Measurements from ENCODE around the gene IFFO2.
"Not testable (repeated sequence)": the region's sequence is repeated elsewhere in the genome, so short reads cannot be mapped to it uniquely, and the experiment has no call there.

Gene IFFO2

DNA sequence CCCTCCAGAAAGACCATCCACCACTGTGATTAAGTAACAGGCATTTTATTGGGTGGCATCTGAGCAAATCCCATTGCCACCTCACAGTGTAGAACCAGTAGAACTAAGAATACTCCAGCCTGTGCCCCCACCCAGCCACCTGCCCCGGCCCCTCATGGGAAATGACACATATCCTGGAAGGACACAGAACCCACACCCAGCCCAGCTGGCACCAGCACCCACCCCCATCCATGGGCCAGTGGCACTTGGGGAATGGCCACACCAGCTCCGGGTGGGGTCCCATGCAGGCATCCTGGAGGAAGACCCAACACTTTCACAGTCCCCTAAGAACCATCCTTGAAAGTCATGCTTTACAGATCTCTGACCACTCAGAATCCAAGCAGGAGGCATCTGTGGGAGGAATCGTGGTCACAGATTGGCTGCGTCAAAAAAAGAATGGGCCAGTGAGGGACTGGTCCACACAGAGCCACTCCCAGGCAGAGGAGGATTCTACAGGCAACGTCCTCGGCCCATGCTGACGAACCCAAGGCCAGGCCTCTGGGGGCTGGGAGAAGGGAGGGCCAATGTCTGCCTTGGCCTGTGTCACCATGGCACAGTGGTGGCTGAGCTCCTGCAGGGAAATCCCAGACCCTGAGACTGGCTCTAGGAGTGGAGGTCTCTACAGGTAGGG is 84.9 kb downstream of the IFFO2 start:
- DNase-seq, result no peak

DNA sequence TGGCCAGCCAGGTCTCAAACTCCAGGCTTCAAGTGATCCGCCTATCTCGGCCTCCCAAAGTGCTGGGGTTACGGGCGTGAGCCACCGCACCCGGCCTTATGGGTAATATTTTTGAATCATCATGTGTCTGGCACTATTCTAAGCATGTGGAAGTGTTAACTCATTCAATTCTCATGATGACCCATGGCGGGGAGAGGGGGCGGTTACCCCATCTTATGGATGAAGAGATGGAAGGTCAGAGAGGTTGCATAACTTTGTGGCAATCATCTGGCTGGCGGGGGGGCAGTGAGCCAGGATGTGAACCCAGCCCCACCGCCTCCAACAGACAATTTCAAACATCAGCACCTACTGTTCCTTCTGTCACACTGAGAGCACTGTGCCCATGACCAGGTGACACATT is 85.5 kb downstream of the IFFO2 start:
- DNase-seq, result no peak

DNA sequence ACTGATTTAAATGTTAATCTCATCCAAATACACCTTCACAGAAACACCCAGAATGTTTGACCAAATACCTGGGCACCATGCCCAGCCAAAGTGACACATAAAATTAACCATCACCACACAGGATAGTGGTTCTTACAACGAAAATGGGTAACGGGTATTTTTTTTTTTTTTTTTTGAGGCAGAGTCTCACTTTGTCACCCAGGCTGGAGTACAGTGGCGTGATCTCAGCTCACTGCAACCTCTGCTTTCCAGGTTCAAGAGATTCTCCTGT is 85.9 kb downstream of the IFFO2 start:
- DNase-seq, result not testable (repeated sequence)

DNA sequence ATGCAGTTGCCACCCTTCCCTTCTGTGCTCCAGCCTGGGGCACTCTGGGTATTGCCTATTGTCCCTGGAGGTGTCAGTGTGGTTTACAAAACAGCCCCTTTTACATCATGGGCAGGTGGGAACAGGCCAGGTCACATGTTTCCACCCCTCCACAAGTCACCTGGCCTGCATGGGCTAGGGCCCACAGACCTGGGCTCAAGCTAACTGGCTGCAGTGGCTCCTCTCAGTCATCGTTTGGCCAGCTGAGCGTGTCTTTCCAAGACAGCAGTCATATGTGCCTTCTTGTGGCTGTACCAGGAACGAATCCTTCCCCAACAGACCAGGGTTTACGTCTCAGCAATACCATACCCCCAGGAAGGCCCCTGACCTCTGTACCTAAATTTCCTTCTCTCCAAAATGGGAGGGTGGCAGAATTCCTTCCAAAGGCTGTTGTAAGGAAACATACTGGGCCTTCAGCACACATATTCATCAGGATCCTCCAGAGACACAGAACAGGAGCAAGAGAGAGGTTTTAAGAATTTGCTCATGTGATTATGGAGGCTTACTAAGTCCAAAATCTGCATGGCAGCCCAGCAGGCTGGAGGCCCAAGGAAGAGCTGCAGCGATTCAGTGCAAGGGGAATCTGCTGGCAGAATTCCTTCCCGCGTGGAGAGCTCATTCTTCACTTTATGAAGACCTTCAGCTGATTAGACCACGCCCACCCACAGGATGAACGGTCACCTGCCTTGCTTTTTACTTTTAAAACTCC is 86.5 kb downstream of the IFFO2 start:
- no peak for DNase-seq

DNA sequence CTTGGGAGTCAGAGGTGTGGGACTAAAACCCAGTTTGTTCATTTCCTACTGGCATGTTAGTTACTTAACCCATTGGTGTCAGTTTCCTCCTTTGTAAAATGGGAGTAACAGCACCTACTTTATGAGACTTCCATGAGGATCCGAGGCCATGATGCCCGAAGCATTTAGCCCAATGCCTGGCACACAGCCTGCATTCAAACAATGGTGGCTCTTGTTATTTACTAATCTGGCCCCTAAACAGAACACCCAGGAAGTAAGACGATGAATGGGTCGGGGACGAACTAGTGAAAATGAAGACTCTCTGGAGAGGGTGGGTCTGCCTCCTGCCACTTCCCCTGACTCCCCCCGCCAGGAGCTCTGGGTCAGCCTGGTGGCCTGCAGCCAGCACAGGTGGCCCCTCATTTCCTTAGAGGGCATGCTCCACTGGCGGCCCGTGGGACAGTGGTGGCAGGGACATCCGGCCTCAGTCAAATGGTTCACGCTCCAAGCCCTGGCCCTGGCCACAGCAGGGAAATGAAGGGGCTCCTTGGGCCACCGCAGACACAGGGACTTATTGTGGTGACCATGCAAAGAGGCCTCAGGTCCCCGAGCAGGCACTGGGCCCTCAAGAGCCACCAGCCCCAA is 87.6 kb downstream of the IFFO2 start:
- no peak for DNase-seq

DNA sequence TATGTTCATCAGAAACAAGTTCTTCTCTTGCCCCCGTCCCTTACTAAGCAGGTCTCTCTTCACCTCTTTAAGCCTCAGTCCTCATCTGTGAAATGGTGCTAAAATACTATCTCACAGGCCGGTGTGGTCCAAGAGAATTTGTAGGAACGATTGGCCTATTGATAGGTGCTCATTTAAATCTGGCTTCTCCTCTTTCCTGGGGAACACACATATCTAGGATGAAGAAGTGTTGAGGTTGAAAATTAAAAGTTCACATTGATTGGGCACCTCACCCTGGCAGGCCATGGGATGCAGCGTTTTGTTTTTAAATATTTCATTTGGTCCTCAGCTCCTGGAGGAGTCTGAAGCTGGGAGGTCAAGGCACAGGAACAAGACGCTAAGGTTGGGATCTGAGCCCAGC is 88.1 kb downstream of the IFFO2 start:
- DNase-seq, result no peak

DNA sequence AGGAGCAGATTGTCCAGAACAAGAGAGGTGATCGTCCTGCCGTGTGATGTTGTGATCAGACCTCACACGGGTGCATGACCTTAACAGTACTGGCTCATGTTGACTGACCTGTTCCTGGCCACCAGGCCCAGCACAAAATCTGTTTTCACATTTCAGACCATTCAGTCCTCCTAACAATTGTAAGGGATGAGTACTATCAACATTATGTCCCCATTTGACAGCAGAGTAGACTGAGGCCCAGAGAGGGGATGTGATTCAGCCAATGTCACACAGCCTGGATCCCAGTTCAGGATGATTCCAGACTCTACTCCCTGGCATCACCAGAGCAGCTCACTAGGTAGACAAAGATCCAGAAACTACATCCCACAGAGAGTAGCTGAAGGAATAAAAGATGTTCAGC is 89.6 kb downstream of the IFFO2 start:
- DNase-seq, result no peak

DNA sequence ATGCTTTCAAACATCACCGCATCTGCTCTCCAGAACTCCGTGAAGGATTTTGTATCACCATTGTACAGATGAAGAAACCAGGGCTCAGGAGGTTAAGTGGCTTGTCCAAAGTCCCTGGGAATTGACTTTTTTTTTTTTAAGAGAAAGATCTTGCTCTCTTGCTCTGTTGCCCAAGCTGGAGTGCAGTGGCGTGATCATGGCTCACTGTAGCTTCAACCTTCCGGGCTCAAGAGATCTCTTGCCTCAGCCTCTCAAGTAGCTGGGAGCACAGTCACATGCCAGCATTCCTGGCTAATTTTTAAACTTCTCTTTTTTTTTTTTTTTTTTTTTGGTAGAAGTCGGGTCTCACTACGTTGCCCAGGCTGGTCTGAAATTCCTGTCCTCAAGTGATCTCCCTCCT is 90.2 kb downstream of the IFFO2 start:
- DNase-seq, result no peak

DNA sequence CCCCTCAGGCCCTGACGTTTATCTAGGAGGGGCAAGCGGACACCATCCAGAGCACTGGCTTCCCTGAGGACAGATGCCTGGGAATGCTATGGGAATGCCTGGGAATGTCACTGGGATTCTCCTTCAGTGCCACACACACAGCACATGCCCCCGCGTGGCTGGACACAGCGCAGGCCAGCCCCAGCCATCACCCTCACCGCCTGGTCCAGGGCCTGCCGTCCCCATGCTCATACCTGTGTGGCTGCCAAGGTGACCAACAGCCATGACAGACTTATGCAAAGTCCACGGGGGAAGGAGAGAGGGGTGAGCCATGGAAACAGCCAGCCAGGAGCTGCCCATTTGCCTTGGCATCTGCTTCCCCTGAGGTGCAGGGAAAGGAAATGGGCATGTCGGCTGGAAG is 91.3 kb downstream of the IFFO2 start:
- no peak for DNase-seq

DNA sequence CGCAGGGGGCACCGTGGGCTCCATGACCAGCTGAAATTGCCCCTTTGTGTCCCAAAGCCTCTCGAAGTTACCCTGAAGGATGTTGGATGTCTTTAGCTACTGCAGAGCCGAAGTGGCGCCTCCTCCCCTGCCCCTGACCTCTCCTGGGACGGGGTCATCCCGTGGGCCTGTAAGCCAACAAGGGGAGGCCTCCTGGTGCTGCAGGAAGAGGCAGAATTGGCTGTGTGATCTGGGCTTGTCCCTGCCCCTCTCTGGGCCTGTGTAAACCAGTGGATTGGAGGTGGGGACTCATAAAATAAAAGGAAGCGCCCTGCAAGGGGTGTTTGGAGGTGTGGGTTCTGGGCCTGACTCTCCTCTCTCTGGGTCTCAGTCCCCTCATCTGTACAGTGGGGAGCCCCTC is 94.9 kb downstream of the IFFO2 start:
- no peak for DNase-seq

DNA sequence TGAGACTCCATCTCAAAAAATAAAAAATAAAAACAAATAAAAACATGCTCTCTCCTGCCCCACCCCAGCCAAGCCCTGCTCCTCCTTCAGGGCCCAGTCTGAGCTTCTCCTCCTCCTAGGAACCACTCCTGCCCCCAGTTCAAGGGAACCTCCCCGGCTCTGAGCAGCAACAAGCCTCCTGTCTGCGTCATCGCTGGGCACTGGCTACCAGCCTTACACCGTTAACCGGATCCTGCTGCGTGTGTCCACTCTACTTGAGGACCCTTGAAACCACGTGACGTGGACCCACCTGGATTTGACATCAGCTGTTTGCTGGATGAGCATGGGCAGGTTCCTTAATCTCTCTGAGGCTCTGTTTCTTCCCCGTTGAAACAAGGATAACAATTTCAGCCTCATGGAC is 95.4 kb downstream of the IFFO2 start:
- no peak for DNase-seq

DNA sequence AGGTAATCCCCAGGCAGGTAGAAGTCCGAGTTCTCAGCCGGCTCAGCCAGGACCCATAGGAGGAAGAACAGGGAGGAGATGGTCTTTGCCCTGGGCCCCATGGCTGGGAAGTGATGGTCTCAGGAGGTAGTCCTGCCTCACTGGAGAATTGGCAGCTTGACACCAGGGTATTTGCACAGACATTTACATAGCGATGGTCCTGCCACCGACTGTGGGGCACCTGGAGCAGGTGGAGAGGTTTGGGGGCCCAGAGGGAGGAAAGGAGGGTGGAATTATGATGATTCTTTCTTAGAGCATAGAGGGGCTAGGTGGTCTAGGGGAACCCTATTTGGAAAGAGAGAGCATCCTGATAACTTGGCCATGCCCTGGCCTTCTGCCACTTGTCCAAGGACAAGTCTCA is 96.9 kb downstream of the IFFO2 start, which contains the start of gene TAS1R2:
Gene TAS1R2, minus strand, starts transcription at position 101 of the 400 bp plus-strand sequence. Its CDS starts 0 bp downstream, at position 101.
- DNase-seq, result no peak

DNA sequence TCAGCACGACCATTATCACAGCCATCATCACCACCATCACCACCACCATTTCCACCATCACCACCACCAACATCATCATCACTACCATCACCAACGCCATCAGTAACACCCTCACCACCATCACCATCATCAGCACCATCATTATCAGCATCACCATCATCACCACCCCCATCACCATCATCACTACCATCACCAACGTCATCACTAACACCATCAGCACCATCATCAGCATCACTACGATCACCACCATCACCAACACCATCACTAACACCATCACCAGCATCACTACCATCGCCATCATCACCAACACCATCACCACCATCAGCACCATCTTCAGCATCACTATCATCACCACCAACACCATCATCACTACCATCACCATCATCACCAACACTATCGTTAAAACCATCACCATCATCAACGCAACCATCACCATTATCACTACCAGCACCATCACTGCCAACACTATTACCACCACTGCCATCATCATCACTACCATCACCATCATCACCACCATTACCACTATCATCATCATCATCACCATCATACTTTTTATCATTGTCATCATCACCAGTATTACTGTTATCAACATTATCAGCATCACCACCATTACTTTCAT is 98.3 kb downstream of the IFFO2 start:
- no peak for DNase-seq

DNA sequence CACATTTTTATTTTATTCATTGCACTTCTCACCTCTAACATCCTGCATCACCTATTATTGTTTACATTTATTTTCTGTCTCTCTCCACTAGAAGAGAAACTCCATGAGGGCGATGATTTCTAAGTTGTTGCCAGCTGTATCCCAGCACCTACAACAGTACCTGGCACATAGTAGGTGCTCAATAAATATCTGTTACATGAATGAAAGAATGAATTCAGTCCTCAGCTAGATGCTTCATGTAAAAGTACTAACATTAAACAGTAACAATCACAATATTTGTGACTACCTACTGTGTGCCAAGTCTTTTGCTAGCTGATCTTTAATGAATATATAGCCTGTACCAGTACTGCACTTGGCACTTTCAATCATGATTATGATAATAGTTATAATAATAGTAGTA is 100.0 kb downstream of the IFFO2 start:
- no peak for DNase-seq

DNA sequence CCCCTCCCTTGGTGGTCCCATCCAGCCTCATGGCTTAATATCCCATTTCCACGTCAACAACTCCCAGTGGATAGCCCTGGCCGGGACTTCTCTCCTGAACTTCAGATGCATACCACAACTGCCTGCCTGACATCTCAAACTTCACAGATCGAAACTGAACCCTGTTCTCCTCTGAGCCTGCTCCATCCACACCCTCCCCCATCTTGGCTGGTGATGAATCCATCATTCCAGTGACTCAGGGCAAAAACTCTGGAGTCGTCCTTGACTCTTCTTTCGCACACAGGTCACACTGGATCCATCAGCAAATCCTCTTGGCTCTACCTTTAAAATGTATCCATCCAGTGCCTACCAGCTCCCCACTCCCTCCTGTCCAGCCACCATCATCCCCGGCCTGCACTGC is 100.9 kb downstream of the IFFO2 start:
- DNase-seq, result no peak

DNA sequence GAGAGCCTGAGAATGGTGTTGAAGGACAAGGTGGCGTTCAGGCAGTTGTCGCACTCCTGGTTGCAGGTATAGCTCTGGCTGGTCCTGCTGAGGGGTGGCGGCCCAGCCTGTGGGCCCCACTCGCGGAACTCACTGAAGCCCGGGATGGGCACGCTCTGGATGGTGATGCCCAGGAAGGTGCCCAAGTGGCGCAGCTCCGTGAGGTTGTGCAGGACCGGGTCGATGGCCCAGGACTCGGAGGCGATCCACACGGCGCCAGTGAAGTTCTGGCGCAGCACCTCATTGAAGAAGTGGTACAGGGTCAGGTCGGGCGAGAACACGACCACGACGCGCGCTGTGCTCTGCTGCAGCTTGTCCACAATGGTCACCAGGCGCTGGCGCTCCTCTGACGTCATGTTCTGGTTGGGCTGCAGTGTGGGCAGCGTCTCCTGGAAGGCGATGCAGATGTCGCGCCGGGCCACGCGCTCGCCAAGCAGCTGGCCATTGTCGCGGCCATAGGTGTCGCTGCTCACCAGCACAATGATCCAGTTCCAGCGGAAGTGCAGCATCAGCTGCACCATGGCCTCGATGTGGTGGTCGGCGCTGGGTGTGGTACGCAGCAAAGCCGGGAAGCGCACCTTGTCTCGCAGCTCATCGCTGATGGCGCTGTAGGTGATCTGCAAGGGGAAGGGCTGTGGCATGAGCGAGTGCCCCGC is 102.0 kb downstream of the IFFO2 start:
- no peak for DNase-seq

Data from hematopoietic multipotent progenitor cell treated with erythropoietin and hydrocortisone succinate and interleukin-3 and kit ligand, for 8 days (in vitro differentiated cells).